HG03135 (cell line): Measurements from ENCODE around the gene SPECC1.
"Not testable (repeated sequence)": the region's sequence is repeated elsewhere in the genome, so short reads cannot be mapped to it uniquely, and the experiment has no call there.

Experiments
- ATAC-seq: cut with Tn5 transposase; IDR thresholded peaks from one replicate; pipeline ENCODE4 v1.9.1; 2021; ENCODE audit warnings: mild to moderate bottlenecking, moderate library complexity; ENCODE audit not compliant: unreplicated experiment

Gene SPECC1

DNA sequence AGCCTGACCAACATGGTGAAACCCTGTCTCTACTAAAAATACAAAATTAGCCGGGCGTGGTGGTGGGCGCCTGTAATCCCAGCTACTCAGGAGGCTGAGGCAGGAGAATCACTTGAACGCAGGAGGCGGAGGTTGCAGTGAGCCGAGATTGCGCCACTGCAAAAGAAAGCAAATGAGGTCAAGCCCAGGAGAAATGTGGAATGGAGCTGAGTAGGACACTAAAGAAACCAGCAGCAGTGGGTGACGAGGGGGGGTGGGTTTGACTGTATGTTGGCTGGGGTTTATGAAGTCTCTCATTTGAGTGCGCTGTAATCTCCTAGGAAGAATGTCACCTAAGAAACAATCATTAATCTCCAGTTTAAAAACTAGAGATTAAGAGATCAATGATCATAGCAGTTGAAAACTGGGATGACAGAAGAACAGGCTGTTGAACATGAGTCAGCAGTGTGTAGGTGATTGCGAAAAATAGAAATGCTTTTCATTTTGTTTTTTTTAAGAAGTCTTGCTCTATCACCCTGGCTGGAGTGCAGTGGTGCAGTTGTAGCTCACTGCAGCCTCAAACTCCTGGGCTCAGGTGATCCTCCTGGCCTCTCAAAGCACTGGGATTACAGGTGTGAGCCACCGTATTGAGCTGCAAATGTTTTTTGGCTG is 218.7 kb downstream of the SPECC1 start:
- ATAC-seq = not testable (repeated sequence)

DNA sequence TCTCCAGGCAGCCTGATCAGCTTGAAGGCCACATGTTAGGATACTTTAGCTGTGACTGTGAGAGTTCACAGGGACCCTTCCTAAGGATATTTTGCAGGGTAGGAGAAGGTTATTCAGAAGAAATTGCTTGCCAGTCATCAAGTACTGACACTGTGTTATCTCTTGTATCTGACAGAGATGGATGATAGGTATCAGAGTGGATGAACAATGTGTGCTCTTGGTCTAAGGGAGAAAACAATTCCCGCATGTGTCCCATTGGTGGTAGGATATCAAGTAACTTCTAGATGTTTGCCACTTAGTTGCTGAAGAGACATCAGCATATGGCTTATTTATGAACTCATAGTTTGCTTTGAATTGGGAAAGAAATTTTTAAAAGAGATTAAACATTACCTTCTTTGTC is 219.3 kb downstream of the SPECC1 start:
- no peak for ATAC-seq

- no peak for ATAC-seq
These were observed 219.7 kb downstream of the SPECC1 start for GRCh38 chr17:20228860-20229259.

GRCh38 chr17:20230924-20231323 is 221.8 kb downstream of the SPECC1 start:
- no peak for ATAC-seq

- no peak for ATAC-seq
These were observed 223.5 kb downstream of the SPECC1 start for GRCh38 chr17:20232611-20233010.

DNA sequence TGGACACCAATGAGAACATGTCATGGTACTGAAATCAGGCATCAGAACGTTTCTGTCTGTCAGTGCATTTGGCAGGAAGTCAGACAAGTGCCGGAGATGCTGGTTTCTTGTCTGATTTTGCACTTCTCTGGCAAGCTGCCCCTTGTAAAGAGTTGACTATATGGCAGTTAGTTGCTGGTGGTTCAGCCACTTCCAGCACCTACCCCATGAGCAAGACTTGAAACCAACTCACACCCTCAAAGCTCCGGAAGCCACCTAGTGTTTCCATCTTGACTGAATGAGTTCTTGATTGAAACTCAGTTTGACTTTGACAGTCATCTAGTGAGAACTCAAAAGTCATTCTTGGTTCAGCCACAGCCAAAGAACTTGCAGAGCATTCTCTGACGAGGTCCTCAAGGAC is 225.1 kb downstream of the SPECC1 start:
- no peak for ATAC-seq

DNA sequence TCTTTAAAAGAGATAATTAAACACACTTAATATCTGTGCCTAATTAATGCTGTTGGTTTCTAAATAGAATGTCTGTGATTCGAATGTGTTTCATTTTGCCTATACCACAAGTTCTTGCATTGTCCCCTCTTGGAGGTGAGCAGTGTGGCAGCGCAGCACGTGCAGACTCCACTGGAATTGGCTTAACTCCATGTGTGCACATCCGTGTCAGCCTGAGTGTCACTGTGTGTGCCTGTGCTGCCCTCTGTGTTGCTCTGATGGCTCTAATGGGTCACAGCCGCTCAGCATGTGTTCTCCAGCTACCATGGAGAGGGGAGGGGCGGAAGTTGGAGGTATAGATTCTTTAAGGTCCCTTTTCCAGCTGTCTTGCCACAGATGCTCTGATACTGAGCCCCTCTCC is 226.6 kb downstream of the SPECC1 start:
- ATAC-seq = no peak

DNA sequence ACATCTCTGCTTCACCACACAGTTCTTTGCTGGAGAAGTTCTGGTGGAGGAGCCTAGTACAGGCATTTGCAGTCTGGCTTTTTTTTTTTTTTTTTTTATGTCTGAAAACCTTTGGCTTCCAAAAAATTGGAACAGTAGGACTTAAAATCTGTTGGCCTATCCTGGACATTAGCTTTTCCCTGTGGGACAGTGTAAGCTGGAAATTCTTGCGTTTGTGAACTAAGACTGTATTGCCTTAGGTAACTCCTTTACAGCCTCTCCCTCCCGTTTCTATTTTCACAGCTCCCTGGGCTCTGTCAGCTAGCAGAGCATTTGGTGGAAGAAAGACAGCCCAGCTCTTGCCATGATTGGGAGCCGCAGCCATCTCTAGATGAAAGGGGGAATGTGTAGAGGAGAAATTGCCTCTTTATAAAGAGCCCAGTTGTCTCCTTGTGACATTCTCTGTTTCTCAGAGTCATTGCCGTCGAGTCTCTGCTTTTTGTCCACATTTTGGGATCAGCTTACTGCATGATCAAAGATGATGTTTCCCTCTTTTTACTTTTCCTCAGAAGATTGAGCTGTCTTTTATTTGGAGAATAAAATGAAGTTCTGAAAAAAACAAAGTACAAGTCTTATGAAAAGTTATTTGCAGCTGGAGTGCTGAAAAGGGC is 227.5 kb downstream of the SPECC1 start:
- ATAC-seq = no peak

GRCh38 chr17:20239776-20240175 is 230.6 kb downstream of the SPECC1 start:
- ATAC-seq = not testable (repeated sequence)

GRCh38 chr17:20241855-20242254 is 232.7 kb downstream of the SPECC1 start:
- no peak for ATAC-seq

DNA sequence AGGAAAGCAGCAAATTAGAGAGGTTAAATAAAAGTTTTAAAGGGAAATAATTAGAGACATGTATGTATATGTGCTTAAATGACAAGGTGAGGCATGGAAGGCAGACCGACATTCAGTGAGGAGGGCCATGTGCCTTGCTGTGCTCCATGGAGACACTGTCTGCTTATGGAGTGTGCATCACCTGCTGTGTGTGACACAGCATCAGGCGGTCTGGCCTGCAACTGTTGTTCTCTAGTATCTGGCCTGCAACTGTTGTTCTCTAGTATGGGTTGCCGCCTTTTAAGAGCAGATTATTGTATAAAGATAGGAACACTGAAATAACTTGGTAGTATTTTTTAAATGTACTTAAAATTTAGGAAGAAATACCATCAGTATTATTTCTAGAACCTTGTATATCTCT is 233.1 kb downstream of the SPECC1 start:
- ATAC-seq = no peak

GRCh38 chr17:20243524-20243923 is 234.4 kb downstream of the SPECC1 start:
- ATAC-seq = no peak

- ATAC-seq = no peak
These were observed 235.5 kb downstream of the SPECC1 start for GRCh38 chr17:20244671-20245070.

- ATAC-seq = no peak
These were observed 237.5 kb downstream of the SPECC1 start for GRCh38 chr17:20246692-20247091.

GRCh38 chr17:20253323-20253722 is 244.2 kb downstream of the SPECC1 start:
- ATAC-seq = no peak

DNA sequence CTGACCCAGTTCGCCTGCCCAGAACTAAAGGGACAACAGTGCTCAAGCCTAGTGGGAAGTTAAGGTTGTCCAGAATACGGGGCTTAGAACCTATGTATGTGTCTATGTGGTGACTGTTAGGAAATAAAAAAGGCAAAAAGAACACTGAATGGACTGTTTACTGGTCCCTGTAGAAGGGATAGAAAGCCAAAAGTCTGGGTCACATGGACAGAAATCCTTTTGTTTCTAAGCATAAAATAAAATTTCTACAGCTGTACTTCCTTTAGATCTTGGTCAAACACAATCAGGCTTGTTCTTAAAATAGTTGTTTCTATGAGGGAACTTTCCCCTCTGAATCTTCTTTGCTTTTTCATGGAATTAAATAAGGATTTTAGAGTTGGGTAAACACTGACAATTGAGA is 245.4 kb downstream of the SPECC1 start:
- ATAC-seq = no peak

DNA sequence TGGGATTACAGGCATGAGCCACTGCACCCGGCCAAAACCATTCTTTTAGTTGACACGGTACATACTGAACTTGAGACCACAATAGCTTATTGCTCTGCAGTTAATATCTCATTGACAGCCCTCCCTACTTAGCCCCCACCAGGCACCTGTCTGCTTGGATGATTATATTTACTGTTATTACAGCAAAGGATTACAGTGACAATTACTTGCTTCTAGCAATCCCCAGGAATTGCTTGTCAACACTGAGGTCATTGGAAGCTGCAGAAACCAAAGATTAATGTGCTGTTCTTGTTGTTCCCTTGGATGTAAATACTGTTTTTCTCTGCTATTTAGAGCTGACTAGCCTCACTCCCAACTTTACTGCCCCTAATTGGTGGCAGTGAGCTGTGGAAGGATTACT is 247.0 kb downstream of the SPECC1 start:
- no peak for ATAC-seq

GRCh38 chr17:20257008-20257407 is 247.8 kb downstream of the SPECC1 start:
- no peak for ATAC-seq

DNA sequence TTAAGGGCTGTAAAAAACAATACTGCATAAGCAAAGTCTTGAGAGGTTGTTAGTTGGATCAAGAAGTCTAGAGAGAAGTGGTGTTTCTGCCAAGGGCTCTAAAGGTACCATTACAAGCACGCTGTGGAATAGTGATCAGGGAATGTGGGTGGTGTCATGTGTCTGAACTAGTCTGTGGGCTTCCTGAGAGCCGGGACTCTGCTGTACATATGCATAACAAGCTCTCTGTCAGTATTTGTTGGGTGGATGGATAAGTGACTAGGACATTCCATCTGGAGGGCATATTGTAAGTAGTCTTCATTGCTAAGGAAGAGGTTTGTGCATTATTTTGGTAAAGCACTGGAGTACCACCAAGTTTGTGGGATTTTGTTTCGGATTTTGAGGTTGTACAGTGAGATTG is 248.6 kb downstream of the SPECC1 start:
- ATAC-seq = no peak

GRCh38 chr17:20259668-20260067 is 250.5 kb downstream of the SPECC1 start:
- no peak for ATAC-seq

DNA sequence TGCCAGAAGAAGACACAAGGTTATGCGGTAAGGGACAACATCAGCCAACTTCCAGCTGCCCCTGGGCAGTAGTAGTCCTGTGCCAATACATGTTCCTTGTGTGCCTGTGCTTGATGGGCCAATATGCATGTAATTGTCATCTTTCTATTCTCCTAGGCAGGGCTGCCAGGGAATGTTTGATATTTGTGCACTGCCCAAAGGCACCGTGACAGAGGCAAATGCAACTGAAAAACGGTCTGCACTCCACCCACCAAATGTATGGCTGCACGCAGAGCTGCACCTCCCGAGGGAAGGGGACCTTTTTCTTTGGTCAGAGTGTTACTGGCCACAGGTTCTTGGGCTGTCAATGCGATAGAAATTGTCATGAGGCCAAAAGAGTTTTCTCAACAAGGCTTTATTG is 251.1 kb downstream of the SPECC1 start:
- ATAC-seq = no peak

GRCh38 chr17:20262226-20263114 is 253.3 kb downstream of the SPECC1 start:
- ATAC-seq = no peak
